ENCODE results near the gene TEDC1.

TEDC1 gene

DNA sequence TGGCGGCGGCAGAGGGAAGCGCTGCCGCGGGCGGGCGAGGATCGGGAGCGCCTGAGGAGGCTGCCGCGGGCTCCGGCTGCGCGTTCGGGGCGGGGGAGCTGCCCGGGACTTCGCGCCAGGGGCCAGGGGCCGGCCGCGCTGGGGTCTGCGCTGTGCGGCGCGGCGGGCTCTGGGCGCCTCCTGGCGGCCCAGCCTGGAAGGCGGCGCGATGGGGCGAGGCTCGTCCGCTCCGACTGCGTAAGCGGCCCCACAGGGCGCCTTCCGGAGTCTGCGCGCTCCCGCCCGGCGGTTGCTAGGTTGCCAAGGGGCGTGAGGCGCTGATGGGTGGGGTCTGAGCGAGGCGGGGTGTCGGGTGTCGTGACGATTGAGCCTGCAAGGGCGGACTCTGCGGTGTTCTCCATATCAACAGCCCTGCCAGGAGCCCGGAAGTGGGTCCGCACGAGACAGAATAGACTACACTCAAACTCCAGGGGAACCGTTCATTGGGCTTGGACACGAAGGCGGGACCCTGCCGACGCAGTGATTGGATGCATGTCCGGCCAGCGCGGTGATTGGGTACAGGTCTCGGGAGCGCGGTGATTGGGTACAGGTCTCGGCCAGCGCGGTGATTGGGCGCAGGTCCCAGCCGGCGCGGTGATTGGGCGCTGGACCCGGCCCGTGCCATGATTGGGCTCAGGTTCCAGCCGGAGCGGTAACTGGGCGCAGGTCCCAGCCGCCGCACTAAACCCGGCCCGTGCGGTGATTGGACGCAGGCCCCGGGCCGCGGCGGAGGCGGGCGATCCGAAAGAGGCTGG, at the start of gene TEDC1 (continued):
- TF ChIP-seq, protein P1, sequence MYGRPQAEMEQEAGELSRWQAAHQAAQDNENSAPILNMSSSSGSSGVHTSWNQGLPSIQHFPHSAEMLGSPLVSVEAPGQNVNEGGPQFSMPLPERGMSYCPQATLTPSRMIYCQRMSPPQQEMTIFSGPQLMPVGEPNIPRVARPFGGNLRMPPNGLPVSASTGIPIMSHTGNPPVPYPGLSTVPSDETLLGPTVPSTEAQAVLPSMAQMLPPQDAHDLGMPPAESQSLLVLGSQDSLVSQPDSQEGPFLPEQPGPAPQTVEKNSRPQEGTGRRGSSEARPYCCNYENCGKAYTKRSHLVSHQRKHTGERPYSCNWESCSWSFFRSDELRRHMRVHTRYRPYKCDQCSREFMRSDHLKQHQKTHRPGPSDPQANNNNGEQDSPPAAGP (tag by site-specific recombination; IDR thresholded peaks at IDR 0.05), result peak; percentile 72
- TF ChIP-seq ZNF449 (tag by site-specific recombination; IDR thresholded peaks at IDR 0.05) (no peak), TCF7L2 (IDR thresholded peaks at IDR 0.05; ENCODE audit: borderline replicate concordance, low read depth, low read length) (no peak), ZNF571 (tag by site-specific recombination; IDR thresholded peaks at IDR 0.05) (no peak), REPIN1 (tag by site-specific recombination; IDR thresholded peaks at IDR 0.05; ENCODE audit: low read depth) (no peak), ZNF433 (tag by site-specific recombination; IDR thresholded peaks at IDR 0.05; ENCODE audit: low read depth) (no peak), ZNF211 (tag by site-specific recombination; IDR thresholded peaks at IDR 0.05; ENCODE audit: low read depth) (no peak), ZNF140 (tag by site-specific recombination; IDR thresholded peaks at IDR 0.05) (no peak), SETDB1 (IDR thresholded peaks at IDR 0.05; ENCODE audit: insufficient read length, low read length) (no peak), ZNF221 (tag by site-specific recombination; IDR thresholded peaks at IDR 0.05; ENCODE audit: borderline replicate concordance) (no peak), ZNF133 (tag by site-specific recombination; IDR thresholded peaks at IDR 0.05) (no peak), PRDM10 (tag by site-specific recombination; IDR thresholded peaks at IDR 0.05) (peak; percentile 73), ZBTB11 (tag by site-specific recombination; conservative IDR thresholded peaks at IDR 0.05; ENCODE audit: low read depth) (peak; percentile 99), YY2 (tag by site-specific recombination; IDR thresholded peaks at IDR 0.05) (peak; percentile 37; the same call in 1 of the 2 replicates), ZNF341 (tag by site-specific recombination; IDR thresholded peaks at IDR 0.05; ENCODE audit: low read depth) (peak; percentile 43; the same call in 1 of the 2 replicates), ZNF324 (tag by site-specific recombination; IDR thresholded peaks at IDR 0.05) (0 out of 2 replicates have a peak, but pooled peaks have one; percentile 72), ZNF530 (tag by site-specific recombination; IDR thresholded peaks at IDR 0.05; ENCODE audit: low read depth) (no peak), GLI2 (tag by site-specific recombination; IDR thresholded peaks at IDR 0.05; ENCODE audit: borderline replicate concordance, low read depth) (no peak), ZNF24 (tag by site-specific recombination; IDR thresholded peaks at IDR 0.05) (no peak), KLF1 (tag by site-specific recombination; IDR thresholded peaks at IDR 0.05) (peak; percentile 98), ZNF707 (tag by site-specific recombination; IDR thresholded peaks at IDR 0.05) (no peak)
- TF ChIP-seq, protein P2, sequence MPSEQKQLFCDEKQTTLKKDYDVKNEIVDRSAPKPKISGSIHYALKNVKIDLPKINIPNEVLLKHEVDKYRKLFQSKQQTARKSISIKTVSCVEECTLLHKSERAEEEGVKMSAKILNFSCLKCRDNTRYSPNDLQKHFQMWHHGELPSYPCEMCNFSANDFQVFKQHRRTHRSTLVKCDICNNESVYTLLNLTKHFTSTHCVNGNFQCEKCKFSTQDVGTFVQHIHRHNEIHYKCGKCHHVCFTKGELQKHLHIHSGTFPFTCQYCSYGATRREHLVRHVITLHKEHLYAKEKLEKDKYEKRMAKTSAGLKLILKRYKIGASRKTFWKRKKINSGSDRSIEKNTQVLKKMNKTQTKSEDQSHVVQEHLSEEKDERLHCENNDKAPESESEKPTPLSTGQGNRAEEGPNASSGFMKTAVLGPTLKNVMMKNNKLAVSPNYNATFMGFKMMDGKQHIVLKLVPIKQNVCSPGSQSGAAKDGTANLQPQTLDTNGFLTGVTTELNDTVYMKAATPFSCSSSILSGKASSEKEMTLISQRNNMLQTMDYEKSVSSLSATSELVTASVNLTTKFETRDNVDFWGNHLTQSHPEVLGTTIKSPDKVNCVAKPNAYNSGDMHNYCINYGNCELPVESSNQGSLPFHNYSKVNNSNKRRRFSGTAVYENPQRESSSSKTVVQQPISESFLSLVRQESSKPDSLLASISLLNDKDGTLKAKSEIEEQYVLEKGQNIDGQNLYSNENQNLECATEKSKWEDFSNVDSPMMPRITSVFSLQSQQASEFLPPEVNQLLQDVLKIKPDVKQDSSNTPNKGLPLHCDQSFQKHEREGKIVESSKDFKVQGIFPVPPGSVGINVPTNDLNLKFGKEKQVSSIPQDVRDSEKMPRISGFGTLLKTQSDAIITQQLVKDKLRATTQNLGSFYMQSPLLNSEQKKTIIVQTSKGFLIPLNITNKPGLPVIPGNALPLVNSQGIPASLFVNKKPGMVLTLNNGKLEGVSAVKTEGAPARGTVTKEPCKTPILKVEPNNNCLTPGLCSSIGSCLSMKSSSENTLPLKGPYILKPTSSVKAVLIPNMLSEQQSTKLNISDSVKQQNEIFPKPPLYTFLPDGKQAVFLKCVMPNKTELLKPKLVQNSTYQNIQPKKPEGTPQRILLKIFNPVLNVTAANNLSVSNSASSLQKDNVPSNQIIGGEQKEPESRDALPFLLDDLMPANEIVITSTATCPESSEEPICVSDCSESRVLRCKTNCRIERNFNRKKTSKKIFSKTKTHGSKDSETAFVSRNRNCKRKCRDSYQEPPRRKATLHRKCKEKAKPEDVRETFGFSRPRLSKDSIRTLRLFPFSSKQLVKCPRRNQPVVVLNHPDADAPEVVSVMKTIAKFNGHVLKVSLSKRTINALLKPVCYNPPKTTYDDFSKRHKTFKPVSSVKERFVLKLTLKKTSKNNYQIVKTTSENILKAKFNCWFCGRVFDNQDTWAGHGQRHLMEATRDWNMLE (tag by site-specific recombination; conservative IDR thresholded peaks at IDR 0.05; ENCODE audit: low read depth), result peak; percentile 39
